NT2/D1 (cell line): ENCODE data around the gene NUP133.

Experiments used
- DNase-seq: peaks from one replicate; pipeline ENCODE4 v3.0.0-alpha.2; 2011; ENCODE audit warnings: low read depth, low spot score
- H3K27me3 ChIP-seq: 2 replicates; pipeline ENCODE4 v1.6.0; 2011; ENCODE audit warnings: mild to moderate bottlenecking; ENCODE audit not compliant: insufficient read length, insufficient read depth
- H3K36me3 ChIP-seq: 2 replicates; pipeline ENCODE4 v1.6.1; 2011; ENCODE audit warnings: mild to moderate bottlenecking, low read length, mixed read lengths; ENCODE audit not compliant: insufficient read depth, insufficient read length
- H3K4me1 ChIP-seq: 2 replicates; pipeline ENCODE4 v1.5.1; 2011; ENCODE audit not compliant: insufficient read depth, insufficient read length
- H3K4me3 ChIP-seq: 2 replicates; pipeline ENCODE4 v1.5.1; 2011; ENCODE audit warnings: low read depth; ENCODE audit not compliant: insufficient read length
- H3K9ac ChIP-seq: 2 replicates; pipeline ENCODE4 v1.6.0; 2011; ENCODE audit warnings: low read depth; ENCODE audit not compliant: insufficient read length
- H3K9me3 ChIP-seq: 2 replicates; pipeline ENCODE4 v1.5.1; 2011; ENCODE audit warnings: mild to moderate bottlenecking, low read length; ENCODE audit not compliant: insufficient read depth
- SUZ12 ChIP-seq: IDR thresholded peaks from 2 replicates; pipeline ENCODE4 v1.6.1; 2011; ENCODE audit not compliant: insufficient read length, insufficient read depth; ENCODE audit errors: extremely low read depth
- YY1 ChIP-seq: IDR thresholded peaks from 2 replicates; pipeline ENCODE4 v1.6.1; 2011; ENCODE audit not compliant: insufficient read length, insufficient read depth
- ZNF274 ChIP-seq: IDR thresholded peaks from 2 replicates; pipeline ENCODE4 v1.6.1; 2011; ENCODE audit warnings: mild to moderate bottlenecking, low read depth, low read length

Gene NUP133

DNA sequence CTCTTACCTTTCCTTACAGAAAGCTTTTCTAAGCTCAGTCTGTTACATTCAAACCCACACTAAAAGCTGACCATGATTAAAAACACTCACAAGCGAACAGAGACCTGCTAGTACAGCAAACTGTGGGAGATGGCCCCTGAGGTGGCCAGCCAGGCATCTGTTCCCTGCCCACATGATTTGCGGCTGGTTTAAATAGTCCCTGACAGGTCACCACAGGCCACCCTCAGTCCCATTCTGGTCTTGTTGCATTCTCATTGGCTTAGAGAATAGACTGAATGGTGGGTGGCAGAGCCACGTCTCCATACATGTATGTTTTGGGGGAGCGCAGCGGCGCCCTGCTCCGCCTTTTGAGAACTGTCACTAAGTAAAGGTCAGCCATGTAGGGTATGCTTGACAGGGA lies 71.9 kb downstream of the NUP133 start:
- no peak for DNase-seq
- H3K9me3 ChIP-seq = no peaks in the 10 kb centered on the region
- peaks cover 56% of the 10 kb centered on the region for H3K27me3 ChIP-seq
- no peak overlapping the region for H3K4me3 ChIP-seq
- TF ChIP-seq ZNF274 (no peak), SUZ12 (no peak), YY1 (no peak)
- H3K9ac ChIP-seq = no peak overlapping the region
- H3K4me1 ChIP-seq = peaks cover 16% of the 10 kb centered on the region
- H3K36me3 ChIP-seq = peaks cover 22% of the 10 kb centered on the region

DNA sequence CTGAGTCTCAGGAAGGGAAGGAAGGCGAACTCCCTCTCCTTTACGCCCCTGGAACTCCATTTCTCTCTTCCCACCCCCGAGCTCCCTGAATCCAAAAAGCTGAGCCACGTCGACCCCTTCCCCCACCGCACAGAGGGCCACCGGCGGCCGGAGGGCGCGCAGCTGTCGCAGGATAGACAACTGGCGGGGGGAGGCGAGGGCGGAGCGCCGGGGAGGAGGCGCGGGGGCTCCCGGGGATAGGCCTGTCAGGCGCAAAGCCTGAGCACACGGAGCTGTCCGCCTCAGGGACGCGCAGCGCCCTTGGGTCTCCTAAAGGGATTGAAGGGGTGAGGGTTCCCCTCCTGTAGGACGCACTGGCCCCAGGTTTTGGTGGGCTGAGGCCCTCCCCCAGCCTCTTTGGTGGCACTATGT lies 73.5 kb downstream of the NUP133 start:
- Histone ChIP-seq H3K9me3 (no peaks in the 10 kb centered on the region), H3K9ac (peak overlapping the region; percentile 56), H3K4me1 (peaks cover 19% of the 10 kb centered on the region), H3K4me3 (peak overlapping the region; percentile 41), H3K36me3 (peaks cover 7% of the 10 kb centered on the region), H3K27me3 (peaks cover 71% of the 10 kb centered on the region)
- no peak for DNase-seq
- TF ChIP-seq ZNF274 = no peak
- TF ChIP-seq YY1 = no peak
- TF ChIP-seq SUZ12 = no peak

DNA sequence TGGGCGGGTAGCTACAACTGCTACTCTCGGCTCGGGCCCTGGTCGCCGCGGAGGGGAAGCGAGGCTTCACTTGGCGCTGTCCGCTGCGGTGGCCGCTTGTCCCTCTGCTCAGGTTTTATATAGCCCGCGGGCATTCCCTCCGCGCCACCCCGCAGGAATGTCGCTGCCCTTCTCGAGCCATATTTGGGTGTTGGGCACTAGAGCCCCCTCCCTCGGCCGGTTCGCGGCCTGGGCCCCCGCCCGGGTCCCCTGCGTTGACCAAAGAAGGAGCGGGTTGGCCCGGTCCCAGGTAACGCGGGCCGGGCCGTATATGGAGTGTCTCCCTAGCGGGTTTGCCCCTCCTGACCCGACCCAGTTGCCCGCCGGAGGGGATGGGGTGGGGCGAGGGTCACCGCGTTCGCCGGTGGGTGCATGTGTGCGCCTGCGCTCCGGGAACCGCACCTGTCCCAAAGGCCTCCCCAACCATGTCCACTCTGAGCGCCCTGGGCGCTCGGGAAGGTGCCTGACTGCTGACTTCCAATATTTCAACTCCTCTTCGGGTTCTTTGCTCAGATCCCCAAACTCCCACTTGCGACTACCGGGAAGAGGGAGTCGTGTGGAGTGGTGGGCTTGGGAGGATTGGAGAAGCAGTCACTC lies 74.0 kb downstream of the NUP133 start, which contains the start of gene ACTA1:
Gene ACTA1 (minus strand): TSS at position 90 of the 636 bp plus-strand sequence. CDS start 979 bp downstream, outside the sequence.
- Histone ChIP-seq H3K27me3 (peaks cover 76% of the 10 kb centered on the region), H3K9ac (peak within 1 kb of the TSS; percentile 56), H3K36me3 (peaks cover 2% of the 10 kb centered on the region), H3K4me1 (peaks cover 19% of the 10 kb centered on the region), H3K9me3 (no peaks in the 10 kb centered on the region), H3K4me3 (peak within 1 kb of the TSS; percentile 41)
- TF ChIP-seq ZNF274 (no peak), SUZ12 (peak; percentile 72)
- DNase-seq = no peak

DNA sequence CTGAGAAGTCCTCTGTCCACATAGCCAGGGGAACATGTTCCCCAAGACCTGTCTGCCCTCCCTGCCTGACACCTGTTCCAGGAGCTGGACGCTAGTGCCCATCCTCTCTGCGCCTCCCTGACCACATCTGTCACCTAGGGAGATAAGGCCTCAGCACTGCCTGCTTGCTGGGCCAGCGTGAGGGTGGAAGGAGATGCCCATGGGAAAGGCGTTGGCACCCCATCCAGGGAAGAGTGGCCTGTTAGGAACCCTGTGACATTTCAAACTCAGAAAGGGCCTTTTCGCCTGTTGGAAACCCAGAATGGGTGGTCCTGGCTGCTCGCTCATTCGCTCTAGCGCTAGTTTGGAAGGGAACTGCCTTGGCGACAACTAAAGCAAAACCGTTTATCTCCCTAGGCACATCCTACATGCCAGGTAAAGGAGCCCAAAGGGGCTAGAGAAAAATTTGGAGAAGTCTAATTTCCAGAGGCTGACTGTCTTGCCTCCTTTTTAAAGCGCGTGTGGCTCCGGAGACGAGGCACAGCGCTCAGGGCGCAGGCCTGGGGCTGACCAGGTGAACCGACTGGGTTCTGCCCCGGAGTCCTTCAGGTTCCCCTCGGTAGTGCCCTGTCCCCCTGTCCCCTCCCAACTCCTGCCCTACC lies 74.7 kb downstream of the NUP133 start:
- Histone ChIP-seq H3K27me3 (peaks cover 80% of the 10 kb centered on the region), H3K4me1 (peaks cover 19% of the 10 kb centered on the region), H3K9ac (no peak overlapping the region), H3K9me3 (no peaks in the 10 kb centered on the region), H3K4me3 (peak overlapping the region; percentile 41), H3K36me3 (no peaks in the 10 kb centered on the region)
- TF ChIP-seq SUZ12 (no peak), YY1 (no peak), ZNF274 (no peak)
- no peak for DNase-seq

DNA sequence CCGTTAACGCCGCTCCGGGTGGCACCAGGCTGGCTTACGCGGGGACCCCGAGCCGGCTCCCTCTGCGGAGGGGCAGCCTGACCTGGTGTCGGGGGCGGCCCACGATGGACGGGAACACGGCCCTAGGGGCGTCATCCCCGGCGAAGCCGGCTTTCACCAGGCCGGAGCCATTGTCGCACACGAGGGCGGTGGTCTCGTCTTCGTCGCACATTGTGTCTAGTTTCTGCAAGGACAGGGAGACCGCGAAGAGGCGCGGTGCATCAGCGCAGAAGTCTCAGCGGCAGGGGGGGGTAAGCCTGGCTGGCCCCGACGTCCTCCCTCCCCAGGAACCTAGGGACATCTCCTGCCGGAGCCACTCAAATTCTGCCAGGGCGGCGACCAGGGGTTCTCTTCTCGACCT lies 75.2 kb downstream of the NUP133 start:
- no peak overlapping the region for H3K4me3 ChIP-seq
- no peaks in the 10 kb centered on the region for H3K9me3 ChIP-seq
- peaks cover 19% of the 10 kb centered on the region for H3K4me1 ChIP-seq
- no peak for DNase-seq
- H3K27me3 ChIP-seq = peaks cover 86% of the 10 kb centered on the region
- no peak overlapping the region for H3K9ac ChIP-seq
- H3K36me3 ChIP-seq = no peaks in the 10 kb centered on the region
- TF ChIP-seq YY1 (no peak), SUZ12 (no peak), ZNF274 (no peak)

DNA sequence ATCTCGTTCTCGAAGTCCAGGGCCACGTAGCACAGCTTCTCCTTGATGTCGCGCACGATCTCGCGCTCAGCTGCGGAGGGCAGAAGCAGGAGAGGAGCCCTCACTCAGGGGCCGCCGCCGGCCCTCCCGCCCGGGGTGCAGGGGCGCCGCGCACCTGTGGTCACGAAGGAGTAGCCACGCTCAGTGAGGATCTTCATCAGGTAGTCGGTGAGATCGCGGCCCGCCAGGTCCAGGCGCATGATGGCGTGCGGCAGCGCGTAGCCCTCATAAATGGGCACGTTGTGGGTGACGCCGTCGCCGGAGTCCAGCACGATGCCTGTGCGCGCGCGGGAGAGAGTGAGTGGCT lies 76.1 kb downstream of the NUP133 start:
- no peak for DNase-seq
- Histone ChIP-seq H3K4me1 (peaks cover 19% of the 10 kb centered on the region), H3K9ac (no peak overlapping the region), H3K36me3 (no peaks in the 10 kb centered on the region), H3K27me3 (peaks cover 94% of the 10 kb centered on the region), H3K4me3 (peak overlapping the region; percentile 35), H3K9me3 (no peaks in the 10 kb centered on the region)
- TF ChIP-seq YY1 (no peak), ZNF274 (no peak), SUZ12 (no peak)

DNA sequence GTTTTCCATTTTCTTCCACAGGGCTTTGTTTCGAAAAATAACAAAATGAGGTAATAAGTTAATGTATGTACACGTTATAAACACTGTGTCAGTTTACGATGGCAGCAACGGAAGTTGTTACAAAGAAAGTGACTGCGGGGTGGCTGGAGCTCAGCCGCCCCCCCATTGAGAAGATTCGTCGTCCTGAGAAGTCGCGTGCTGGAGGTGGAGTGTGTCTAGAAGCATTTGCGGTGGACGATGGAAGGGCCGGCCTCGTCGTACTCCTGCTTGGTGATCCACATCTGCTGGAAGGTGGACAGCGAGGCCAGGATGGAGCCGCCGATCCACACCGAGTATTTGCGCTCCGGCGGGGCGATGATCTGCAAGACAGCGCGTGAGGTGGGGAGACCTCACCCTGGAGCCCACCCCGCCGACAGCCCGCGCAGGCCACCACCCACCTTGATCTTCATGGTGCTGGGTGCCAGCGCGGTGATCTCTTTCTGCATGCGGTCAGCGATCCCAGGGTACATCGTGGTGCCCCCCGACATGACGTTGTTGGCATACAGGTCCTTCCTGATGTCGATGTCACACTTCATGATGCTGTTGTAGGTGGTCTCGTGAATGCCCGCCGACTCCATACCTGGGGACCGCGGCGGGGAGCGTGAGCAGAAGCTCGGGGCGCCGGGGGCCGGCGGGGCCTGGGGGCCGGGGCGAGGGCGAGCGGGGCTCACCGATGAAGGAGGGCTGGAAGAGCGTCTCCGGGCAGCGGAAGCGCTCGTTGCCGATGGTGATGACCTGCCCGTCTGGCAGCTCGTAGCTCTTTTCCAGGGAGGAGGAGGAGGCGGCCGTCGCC lies 76.6 kb downstream of the NUP133 start:
- peak overlapping the region; percentile 3 for H3K9ac ChIP-seq
- H3K4me3 ChIP-seq = peak overlapping the region; percentile 35
- no peak for TF ChIP-seq YY1
- no peak for TF ChIP-seq ZNF274
- TF ChIP-seq SUZ12 = no peak
- no peaks in the 10 kb centered on the region for H3K9me3 ChIP-seq
- H3K27me3 ChIP-seq = peaks cover 97% of the 10 kb centered on the region
- no peaks in the 10 kb centered on the region for H3K36me3 ChIP-seq
- DNase-seq = no peak
- peaks cover 19% of the 10 kb centered on the region for H3K4me1 ChIP-seq
